ENCODE results near the gene CARM1. TPM values are rescaled to one million over a fixed set of nuclear protein-coding genes. Genes with fewer than 3 reads are reported as not detected.

Gene CARM1
- total RNA-seq, 1 experiment from 2014 or later = 51.7 TPM

DNA sequence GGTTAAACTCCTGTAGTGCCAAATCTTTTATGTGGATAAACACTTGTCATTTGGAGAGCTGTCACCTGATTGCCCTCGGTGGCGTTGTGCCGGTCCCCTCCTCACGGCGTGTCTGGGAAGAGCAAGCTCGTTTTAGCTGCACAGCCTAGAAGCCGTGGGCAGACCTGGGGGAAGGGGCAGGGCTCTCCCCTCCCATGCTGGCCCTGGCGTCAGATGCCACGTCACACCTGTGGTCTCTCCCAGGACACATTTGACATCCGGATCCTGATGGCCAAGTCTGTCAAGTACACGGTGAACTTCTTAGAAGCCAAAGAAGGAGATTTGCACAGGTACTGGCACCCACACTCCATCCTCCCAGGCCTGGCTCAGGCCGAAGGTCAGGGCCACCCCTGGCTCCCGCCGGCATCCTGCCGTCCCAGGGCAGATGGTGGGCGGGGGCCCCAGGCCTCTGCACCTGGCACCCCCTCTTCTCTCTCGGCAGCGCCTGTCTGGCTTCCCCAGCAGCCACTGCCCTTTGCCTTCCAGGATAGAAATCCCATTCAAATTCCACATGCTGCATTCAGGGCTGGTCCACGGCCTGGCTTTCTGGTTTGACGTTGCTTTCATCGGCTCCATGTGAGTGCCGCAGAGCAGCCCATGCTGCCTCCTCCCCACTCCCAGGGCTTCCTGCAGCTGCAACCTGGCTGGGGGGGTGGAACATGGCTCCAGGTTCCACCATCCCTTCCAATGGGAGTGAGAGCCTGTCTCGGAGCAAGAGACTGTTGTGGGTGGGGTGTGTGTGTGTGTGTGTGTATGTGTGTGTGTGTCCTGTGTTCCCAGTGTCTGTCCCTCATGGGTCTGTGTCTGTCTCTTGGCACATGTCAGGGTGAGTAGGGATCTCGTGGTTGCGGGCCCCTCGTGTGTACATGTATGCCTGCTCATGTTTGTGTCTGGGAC lies 48.3 kb downstream of the CARM1 start:
- no peak for TF ChIP-seq CTCF (IDR thresholded peaks at IDR 0.05; ENCODE audit: unreplicated experiment)
- CTCF ChIA-PET = interaction anchor here (0.6 to 1.3 kb wide), 2 partner anchors 17 to 86 kb away, joined by 3 to 6 read pairs; no protein-coding TSS in a partner anchor
- no peak for DNase-seq (ENCODE audit: unreplicated experiment)
- intact Hi-C loops (cut with micrococcal nuclease) = loop anchor here (5.0 kb wide), 1 partner anchor 47 kb away; the partner anchor contains the start of gene CARM1
- Mint-ChIP-seq H3K4me3 (ENCODE audit: unreplicated experiment) (no peak overlapping the region), H3K27me3 (ENCODE audit: insufficient read depth, unreplicated experiment) (no peaks in the 10 kb centered on the region), H3K9me3 (ENCODE audit: unreplicated experiment) (no peaks in the 10 kb centered on the region), H3K4me1 (ENCODE audit: insufficient read depth, unreplicated experiment) (peaks cover 5% of the 10 kb centered on the region), H3K36me3 (ENCODE audit: insufficient read depth, unreplicated experiment) (peaks cover 74% of the 10 kb centered on the region), H3K27ac (ENCODE audit: low read depth, unreplicated experiment) (no peak overlapping the region)
- no TSS peak for BruUV-seq (replicated peaks)
- POLR2A ChIA-PET = no interaction called here

DNA sequence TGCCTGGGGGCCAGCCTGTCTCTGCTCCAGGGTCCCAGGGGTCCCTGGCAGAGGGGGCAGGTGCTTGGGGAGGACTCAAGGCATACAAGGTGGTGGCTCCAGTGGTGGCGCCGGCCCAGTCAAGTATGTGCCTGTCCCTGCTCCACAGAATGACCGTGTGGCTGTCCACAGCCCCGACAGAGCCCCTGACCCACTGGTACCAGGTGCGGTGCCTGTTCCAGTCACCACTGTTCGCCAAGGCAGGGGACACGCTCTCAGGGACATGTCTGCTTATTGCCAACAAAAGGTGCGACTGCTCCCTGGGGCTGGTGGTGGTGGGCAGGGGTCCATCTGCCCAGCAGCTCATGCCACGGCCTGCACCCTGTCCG lies 48.9 kb downstream of the CARM1 start:
- no peak overlapping the region for H3K27ac Mint-ChIP-seq (ENCODE audit: low read depth, unreplicated experiment)
- intact Hi-C loops (cut with micrococcal nuclease) = no loop called here
- peaks cover 77% of the 10 kb centered on the region for H3K36me3 Mint-ChIP-seq (ENCODE audit: insufficient read depth, unreplicated experiment)
- TF ChIP-seq CTCF (IDR thresholded peaks at IDR 0.05; ENCODE audit: unreplicated experiment) = no peak
- no peaks in the 10 kb centered on the region for H3K9me3 Mint-ChIP-seq (ENCODE audit: unreplicated experiment)
- POLR2A ChIA-PET = no interaction called here
- no peaks in the 10 kb centered on the region for H3K27me3 Mint-ChIP-seq (ENCODE audit: insufficient read depth, unreplicated experiment)
- DNase-seq (ENCODE audit: unreplicated experiment) = no peak
- peaks cover 4% of the 10 kb centered on the region for H3K4me1 Mint-ChIP-seq (ENCODE audit: insufficient read depth, unreplicated experiment)
- H3K4me3 Mint-ChIP-seq (ENCODE audit: unreplicated experiment) = no peak overlapping the region
- CTCF ChIA-PET = no interaction called here
- BruUV-seq (replicated peaks) = no TSS peak

DNA sequence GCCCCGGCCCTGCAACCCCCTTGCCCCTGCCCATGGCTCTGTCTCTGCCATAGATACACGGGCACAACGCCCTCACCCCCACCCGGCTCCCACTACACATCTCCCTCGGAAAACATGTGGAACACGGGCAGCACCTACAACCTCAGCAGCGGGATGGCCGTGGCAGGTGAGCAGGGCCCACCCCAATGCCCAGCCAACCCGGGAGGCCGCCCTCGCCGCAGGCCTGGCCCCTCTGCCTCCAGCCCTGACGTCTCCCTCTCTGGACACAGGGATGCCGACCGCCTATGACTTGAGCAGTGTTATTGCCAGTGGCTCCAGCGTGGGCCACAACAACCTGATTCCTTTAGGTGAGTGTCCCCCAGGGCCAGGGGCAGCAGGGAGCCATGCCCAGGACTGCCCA lies 49.4 kb downstream of the CARM1 start:
- no TSS peak for BruUV-seq (replicated peaks)

More for the DNA sequence above, 49.4 kb downstream of the CARM1 start:
- H3K9me3 Mint-ChIP-seq (ENCODE audit: unreplicated experiment) = no peaks in the 10 kb centered on the region
- TF ChIP-seq CTCF (IDR thresholded peaks at IDR 0.05; ENCODE audit: unreplicated experiment) = no peak
- no peak overlapping the region for H3K4me3 Mint-ChIP-seq (ENCODE audit: unreplicated experiment)
- H3K36me3 Mint-ChIP-seq (ENCODE audit: insufficient read depth, unreplicated experiment) = peaks cover 76% of the 10 kb centered on the region
- DNase-seq (ENCODE audit: unreplicated experiment) = no peak
- H3K4me1 Mint-ChIP-seq (ENCODE audit: insufficient read depth, unreplicated experiment) = no peaks in the 10 kb centered on the region
- intact Hi-C loops (cut with micrococcal nuclease) = no loop called here
- H3K27me3 Mint-ChIP-seq (ENCODE audit: insufficient read depth, unreplicated experiment) = no peaks in the 10 kb centered on the region
- H3K27ac Mint-ChIP-seq (ENCODE audit: low read depth, unreplicated experiment) = no peak overlapping the region
- CTCF ChIA-PET = no interaction called here
- POLR2A ChIA-PET = no interaction called here
